HG03095 (cell line): ENCODE results near the gene FERMT1.

ENCODE experiments used
- ATAC-seq: cut with Tn5 transposase; IDR thresholded peaks from one replicate; pipeline ENCODE4 v1.9.1; 2021; ENCODE audit warnings: moderate library complexity; ENCODE audit not compliant: unreplicated experiment

FERMT1 gene, protein sequence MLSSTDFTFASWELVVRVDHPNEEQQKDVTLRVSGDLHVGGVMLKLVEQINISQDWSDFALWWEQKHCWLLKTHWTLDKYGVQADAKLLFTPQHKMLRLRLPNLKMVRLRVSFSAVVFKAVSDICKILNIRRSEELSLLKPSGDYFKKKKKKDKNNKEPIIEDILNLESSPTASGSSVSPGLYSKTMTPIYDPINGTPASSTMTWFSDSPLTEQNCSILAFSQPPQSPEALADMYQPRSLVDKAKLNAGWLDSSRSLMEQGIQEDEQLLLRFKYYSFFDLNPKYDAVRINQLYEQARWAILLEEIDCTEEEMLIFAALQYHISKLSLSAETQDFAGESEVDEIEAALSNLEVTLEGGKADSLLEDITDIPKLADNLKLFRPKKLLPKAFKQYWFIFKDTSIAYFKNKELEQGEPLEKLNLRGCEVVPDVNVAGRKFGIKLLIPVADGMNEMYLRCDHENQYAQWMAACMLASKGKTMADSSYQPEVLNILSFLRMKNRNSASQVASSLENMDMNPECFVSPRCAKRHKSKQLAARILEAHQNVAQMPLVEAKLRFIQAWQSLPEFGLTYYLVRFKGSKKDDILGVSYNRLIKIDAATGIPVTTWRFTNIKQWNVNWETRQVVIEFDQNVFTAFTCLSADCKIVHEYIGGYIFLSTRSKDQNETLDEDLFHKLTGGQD

DNA sequence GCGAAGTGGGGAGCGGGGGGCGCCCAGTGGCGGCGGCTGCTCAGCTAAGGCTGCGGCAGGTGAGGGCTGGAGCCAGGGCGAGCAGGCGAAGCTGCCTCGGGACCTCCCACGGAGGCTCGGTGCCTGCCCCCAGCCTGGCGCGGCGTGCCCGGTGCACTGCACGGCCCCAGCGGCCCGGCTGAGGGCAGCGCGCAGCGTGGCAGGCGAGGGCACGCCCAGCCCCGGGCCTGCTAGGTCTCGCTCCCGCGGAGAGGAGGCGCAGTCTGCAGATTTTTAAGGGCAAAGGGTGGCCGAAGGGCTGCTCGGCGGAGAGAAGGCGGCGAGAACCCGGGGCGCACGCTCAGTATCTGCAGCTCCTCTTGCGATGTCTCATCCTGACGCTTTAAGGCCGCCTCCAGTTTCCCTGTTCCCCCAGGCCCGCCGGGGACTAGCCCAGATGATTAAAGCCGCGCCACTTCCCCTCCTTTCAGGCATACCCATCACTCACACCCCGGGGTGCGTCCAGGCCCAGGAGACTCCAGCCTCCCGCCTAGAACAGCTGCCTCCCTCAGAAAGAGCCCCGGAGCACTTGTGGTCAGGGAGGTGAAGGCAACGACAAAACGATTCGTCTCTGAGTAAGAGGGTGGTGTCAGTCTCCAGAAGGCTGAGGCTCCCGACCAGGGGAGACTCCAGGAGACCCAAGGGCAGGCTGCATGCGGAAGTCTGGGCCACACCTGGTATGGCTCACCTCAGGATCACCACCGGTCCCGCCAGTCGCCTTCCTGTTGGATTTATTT lies at the start of gene FERMT1:
TSS of gene FERMT1 (minus strand) at position 158 of the 776 bp plus-strand sequence. CDS start 3,476 bp downstream, outside the sequence.
- no peak for ATAC-seq

DNA sequence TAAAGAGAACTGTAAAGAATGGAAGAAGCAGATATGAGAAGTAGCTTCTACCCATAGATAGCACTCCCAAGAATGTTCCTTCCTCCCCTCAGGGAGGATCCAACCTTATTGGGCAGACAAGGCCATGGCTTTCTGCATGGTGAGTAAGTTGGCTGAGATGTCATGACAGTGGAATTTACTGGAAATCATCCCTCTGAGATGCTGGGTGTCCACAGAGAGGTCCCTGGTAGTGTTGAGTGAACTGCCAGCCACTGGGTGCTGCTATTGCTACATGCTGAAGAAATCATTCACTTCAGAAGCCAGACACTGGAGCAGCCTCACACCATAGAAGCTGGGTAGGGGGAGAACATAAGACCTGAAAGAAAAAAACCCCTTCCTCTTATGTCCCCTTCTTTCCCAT lies 46.4 kb upstream of the FERMT1 start:
- ATAC-seq = no peak

DNA sequence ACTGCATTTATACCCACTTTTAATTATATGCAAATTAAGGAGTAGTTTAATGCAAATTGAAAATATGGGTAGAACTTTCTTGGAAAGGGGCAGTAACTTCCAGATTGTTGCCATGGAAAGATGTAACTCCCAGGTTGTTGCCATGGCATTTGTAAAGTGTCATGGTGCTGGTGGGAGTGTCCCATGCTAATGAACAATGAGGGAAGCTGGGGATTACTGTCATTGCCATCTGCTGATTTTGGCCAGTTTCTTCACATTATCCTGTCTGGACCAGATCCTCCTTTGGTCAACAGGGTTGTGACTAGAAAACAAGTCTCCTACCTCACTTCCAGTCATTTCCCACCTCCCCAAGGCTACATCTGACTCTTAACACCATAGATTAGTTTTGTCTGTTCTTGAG lies 45.4 kb upstream of the FERMT1 start:
- ATAC-seq = no peak

DNA sequence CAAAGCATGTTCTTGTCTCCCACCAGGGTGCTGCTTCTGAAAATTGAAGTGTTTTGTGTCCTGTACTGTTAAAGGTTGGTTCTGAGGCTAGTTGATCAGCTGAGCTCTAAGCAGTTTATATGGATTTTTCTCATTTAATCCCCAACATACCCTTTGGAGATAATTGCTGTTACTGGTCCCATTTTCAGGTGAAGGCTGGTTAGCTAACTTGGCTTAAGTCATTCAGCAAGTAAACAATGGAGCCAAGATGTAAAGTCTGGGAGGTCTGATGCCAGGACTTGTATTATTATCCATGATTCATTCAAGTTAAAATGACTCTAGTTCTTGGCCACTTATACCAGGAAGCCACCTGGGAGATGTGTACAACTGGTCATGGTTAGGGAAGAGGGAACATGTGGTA lies 42.5 kb upstream of the FERMT1 start:
- no peak for ATAC-seq

DNA sequence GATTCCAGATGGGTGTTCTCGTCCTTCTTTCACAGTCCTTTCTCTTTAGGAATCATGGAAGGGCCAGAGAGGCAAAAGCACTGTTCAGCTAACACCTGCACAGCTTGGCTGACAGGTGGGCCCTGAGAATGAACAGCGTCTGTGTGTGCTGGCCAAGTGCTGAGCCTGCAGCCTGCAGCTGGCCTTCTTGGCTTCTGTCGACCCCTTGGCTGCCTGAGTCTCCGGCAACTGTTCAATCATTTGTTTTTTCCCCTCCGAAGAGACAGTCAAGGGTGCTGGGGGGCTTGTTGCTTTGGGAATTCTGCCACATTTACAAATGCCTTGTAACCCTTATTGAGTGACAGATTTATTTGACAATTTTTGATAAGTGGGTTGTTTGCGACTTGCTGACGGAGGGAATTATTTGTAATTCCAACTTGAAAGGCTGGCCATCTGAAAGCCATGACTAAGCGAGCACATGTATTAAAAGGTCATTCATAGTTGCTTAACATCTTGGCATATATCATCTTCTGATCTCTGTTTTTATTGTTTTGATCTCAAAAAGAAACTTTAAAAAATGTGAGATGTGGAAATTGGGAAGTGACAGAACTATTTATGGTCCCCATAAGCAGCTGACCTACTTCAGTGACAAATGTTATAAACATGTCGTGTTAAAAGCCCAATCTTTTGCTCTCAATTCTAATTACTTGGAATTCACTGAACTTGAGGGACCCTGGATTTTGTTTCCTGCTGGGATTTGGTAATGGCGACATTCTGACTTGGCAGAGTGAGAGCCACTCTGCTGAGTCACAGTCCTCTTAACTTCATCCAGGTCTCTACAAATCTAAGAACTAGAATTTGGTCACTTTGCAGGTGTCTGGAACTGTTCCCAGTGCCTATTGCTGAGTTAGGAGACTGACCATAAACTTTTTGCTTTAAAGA lies 41.9 kb upstream of the FERMT1 start:
- no peak for ATAC-seq

DNA sequence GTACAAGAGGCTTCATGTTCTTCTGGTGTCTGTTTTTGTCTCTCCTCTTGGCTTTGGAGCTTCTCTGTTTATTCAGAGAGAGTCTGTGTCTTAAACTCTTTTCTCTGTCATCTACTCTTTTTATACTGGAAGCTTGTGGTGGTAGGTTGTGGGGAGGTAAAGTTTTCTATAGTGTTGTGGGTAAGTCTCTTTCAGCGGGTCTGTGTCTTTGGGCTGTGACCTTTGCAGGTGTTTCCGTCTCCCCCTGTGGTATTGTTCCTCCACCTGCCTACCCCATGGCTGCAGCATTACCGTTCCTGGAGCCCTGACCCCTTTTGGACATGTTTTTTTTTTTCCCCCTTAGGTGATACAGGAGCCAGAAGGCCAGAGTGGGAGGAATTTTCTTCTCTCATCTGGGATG lies 37.9 kb upstream of the FERMT1 start:
- ATAC-seq = no peak

DNA sequence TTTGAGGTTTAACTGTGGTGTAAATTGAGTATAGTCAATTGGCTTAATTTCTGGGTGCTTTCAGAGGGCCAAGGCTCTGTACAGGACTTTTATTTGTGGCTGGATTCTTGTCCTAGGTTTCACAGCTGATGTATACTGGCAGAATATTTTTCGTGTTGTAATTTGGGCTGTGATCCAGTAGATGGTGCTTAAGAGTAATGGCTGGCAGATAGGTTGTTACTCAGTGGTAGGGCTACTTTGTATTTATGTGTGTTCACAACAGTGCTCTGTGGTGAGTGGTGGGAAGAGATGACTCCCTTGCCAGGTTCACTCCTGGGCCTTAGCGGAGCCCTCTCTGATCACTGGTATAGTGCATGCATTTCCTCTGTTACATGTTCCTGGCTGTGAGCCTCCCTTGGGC lies 34.5 kb upstream of the FERMT1 start:
- no peak for ATAC-seq

DNA sequence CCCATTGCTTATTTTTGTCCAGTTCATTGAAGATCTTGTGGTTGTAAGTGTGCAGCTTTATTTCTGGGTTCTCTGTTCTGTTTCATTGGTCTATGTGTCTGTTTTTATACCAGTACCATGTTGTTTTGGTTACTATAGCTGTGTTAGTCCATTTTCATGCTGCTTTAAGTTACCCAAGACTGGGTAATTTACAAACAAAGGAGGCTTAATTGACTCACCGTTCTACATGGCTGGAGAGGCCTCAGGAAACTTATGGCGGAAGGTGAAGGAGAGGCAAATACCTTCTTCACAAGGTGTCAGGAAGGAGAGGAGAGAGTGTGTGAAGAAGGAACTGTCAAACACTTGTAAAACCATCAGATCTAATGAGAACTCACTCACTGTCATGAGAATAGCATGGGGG lies 29.9 kb upstream of the FERMT1 start:
- no peak for ATAC-seq

DNA sequence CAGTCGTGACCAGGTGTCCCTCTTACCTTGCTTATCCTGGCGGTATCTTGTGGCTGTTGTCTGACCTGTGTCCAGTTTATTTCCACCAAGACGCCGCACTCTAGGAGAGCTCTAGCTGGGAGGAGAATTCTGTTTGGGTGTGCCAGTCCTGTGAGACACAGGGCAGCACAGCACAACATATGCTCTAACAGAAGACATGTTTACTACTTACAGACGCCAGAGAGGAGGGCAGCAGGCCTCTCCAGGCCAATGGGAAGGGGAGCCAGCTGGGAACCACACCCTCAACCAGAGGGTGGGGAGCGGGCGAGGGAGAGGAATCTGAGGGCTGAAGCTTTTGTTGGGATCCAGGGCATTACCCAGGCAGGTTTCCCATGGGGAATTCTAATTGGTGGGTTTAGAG lies 25.2 kb upstream of the FERMT1 start:
- no peak for ATAC-seq

DNA sequence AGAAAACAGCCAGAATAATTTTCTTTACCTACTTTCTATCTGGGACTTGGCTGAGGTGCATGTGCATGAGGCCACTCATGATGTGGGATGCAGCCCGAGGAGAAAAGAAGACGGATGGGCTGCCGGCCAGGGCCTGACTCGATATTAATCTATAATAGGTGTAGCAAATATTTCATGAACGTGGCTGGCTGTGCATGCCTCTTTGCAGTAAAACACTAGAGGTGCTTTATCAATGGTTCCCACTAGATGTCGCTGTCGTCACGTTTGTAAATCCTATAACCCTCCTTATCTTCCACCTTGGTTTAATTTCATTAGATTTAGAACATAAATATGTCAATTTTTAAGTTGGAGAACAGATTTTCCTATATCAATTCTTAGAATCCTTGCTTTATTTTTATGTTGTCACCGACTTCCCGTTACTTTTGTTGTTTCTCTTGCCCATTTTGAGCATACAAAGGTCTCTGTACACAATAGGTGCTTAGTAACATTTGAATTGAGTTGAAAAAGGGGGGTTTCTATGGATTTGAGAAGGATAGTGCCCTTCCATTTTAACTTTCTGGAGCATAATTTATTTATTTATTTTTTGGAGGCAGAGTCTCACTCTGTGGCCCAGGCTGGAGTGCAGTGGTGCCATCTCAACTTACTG lies 19.6 kb upstream of the FERMT1 start:
- no peak for ATAC-seq

DNA sequence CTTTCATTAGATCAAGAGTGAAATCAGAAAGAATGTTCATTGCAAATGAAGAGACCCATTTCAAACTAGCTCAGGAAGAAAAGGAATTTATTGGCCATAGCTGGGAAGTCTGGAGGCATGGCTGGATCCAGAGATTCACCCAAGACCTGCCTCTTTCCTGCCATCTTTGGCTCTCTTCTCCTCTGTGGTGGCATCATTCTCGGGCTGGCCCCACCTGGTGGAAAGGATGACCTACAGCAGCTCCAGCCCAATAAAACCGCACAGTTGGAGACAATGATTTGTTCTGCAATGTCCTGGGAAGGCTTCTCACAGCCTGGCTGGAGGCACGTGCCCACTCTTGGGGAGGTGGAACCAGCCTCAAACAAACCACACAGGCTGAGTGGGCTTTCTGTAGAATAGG lies 18.1 kb upstream of the FERMT1 start:
- ATAC-seq = no peak

DNA sequence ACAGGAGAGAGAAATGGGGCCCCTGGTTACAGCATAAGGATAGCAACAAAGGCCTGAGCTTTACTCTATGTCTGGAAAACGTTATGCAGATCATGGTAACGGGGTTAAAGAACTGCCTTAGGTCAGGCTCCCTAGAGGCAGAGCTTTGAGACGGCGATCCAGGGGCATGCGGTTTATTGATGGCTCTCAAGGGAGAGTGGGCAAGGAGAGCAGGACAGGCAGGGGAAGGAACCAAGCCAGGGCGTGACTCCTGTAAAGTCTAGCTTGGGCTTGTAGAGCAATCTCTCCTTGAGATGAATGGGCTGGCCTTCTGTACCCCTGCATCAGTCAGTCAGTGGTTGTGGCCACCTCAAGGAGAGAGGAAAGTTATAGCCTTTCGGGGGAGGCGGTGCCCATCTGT lies 12.5 kb upstream of the FERMT1 start:
- no peak for ATAC-seq

DNA sequence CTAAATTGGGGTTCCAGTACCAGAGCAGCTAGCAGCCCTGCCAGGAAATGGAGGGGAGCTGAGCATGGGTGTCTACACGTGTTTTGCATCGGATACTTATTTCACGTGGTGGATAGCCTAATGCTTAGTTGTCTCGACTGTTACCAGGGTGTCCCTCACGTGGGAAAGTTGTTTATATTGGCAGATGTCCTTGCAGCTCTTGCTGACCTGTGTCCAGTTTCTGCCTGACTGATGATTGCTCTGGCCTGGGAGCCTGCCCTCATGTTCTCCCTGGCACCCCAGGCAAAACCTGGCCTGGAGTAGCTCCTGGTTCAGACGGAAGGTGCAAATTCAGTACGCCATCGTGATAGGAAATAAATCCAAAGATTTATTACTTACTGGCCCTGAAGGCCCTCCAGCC lies 11.8 kb upstream of the FERMT1 start:
- no peak for ATAC-seq

DNA sequence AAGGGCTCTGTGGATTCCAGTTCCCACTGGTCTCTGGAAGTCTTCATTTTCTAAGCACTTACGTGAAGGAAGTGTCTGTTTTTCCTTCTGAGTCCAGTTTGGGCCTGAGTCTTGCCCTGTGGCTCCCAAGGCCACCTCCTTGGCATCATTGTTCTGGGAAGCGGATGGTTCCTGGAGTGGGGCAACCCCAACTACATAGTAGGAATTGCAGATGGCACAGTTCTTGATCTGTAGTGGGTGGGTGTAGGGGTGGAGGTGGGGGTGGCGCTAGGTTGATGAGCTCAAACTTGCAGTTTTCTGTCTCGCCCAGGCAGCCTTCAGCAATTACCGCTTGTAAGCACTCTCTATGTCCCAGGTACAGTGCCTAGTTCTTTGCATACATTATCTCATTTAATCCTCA lies 7.2 kb upstream of the FERMT1 start:
- no peak for ATAC-seq

DNA sequence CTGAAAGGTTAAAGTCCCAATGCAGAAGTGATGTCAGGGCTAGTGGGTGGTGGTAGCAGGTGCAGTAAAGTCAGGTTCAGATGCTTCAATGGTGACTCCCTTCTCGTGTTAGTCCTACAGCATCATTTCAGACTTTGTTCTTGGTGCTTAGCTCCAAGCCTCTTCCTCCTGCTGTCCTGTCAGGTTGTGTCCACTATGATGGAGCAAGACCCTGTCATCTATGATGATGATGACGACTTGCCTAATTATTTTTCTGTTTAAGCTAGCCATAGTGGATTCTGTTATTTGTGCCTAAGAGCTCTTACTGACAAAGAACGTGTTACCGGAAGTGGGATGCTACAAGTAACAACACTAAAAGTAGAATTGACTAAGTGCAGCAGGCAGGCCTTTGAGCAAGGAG lies 5.0 kb upstream of the FERMT1 start:
- ATAC-seq = no peak

DNA sequence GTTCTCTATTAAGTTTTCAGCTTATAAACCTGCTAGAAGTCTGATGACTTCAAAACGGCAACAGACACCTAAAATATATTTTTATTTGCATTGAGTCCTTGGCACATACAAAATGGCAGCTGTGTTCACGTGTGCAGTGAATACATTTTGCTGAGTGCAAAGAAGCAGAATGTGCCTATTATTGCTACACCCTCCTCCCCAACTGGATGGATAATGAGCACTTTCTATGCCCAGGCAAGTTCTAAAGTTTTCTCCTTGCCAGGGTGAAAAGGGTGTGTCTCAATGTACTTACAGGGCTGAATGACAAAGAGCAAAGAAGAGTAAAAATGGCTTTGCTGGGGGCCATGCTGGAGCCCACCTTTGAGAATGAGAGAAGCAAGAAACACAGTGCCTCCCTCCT lies 4.0 kb upstream of the FERMT1 start:
- no peak for ATAC-seq

DNA sequence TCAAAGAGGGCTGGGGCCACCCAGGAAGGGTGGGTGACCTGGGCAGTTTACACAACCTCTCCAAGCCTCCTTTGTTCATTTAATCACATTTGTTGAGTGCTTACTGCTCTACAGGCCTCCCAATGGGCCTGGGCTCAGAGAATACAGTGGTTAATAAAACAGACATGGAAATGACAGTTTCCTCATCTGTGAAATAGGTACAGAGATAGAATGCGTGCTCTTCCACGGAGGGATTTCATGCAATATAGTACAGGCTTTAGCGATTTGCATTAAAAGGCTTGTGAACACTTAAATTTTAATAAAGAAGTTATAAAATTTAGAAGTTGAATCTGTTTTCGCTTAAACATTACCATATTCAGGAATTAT lies 802 bp upstream of the FERMT1 start:
- no peak for ATAC-seq

DNA sequence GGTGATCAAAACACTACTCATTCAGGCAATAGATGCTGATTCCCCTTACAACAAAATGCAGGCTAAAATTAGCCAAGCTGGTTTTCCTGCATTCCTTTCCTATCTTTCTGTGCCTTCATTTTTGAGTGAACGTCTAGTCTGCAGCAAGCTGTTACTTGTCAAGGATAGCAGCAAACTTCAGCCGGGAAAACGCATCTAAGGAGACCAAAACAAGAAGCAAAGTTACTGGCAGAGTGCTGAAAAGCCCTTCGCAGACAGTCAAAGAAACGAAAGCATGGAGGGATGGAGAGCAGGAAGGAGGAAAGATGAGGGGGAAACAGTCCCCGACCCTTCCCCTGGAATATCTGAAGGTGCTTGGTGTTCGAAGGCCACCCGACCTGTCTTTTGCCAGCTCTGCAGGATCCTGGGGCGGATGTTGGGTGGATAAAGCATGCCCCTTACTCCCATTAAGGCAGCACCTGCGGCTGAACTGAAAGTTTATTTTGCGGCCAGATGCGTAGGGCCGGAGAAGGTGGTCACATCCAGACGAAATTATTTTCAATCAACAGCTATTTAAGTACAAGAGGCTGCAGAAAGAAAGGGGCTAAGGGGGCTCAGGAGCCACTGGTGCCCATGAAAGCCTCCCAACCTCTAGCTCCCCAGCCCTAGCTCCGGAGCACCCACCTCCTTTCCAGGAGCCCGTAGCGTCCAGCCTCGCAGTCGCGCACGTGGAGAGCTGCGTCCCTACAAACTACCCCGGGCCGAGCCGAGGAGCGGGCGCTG lies 538 bp downstream of the FERMT1 start:
- ATAC-seq = no peak

DNA sequence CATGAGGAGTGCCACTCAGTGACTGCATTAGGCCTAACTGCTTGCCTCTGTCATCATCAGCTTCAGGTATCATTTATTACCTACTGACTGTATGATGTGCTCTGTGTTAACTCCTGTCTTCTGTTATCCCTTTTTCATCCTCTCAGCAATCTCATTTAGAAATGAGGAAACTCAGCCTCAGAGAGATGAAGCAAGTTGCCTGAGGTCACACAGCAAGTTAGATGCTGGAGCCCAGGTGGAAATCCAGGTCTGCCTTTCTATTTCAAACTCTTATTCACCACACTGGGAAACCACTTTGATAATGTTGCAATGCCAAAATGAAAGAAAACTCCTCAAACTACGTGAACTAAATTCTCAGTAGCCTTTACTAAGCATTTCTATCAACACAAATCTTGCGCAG lies 1.3 kb downstream of the FERMT1 start:
- no peak for ATAC-seq
